ENCODE measurements around the gene PTPN14.

PTPN14 gene

GRCh38 chr1:214354440-214355148, 196.8 kb downstream of the PTPN14 start:
- no peak overlapping the region for H2AFZ ChIP-seq (ENCODE audit: low read length)
- H4K20me1 ChIP-seq (ENCODE audit: insufficient read depth, low read length), result no peaks in the 10 kb centered on the region
- H3K9me3 ChIP-seq (replicated peaks; ENCODE audit: insufficient read depth, low read length), result no peaks in the 10 kb centered on the region
- no peaks in the 10 kb centered on the region for H3K9me2 ChIP-seq (replicated peaks; ENCODE audit: insufficient read depth, low read length)
- no peaks in the 10 kb centered on the region for H3K36me3 ChIP-seq (replicated peaks; ENCODE audit: insufficient read depth, low read length)
- H3K4me1 ChIP-seq (ENCODE audit: low read length), result no peaks in the 10 kb centered on the region
- no peak overlapping the region for H3K9ac ChIP-seq (ENCODE audit: low read length)
- TF ChIP-seq EZH2phosphoT487 (IDR thresholded peaks at IDR 0.05; ENCODE audit: low read length) (no peak), EZH2 (optimal IDR thresholded peaks at IDR 0.05; ENCODE audit: low read depth, low read length) (no peak), CTCF (IDR thresholded peaks at IDR 0.05; ENCODE audit: low read length) (no peak)
- no peaks in the 10 kb centered on the region for H3K79me2 ChIP-seq (ENCODE audit: low read length)
- no peak for DNase-seq
- no peak overlapping the region for H3K27ac ChIP-seq (ENCODE audit: low read length)
- H3F3A ChIP-seq (ENCODE audit: insufficient read depth, low read length), result no peaks in the 10 kb centered on the region
- no peak overlapping the region for H3K4me3 ChIP-seq (ENCODE audit: low read length)
- H3K27me3 ChIP-seq (replicated peaks; ENCODE audit: insufficient read depth, low read length), result no peaks in the 10 kb centered on the region
- H3K4me2 ChIP-seq (ENCODE audit: low read depth, low read length), result no peak overlapping the region

GRCh38 chr1:214352838-214353237, 198.6 kb downstream of the PTPN14 start:
- Histone ChIP-seq H3F3A (ENCODE audit: insufficient read depth, low read length) (no peaks in the 10 kb centered on the region), H3K9ac (ENCODE audit: low read length) (no peak overlapping the region), H3K79me2 (ENCODE audit: low read length) (no peaks in the 10 kb centered on the region), H3K4me1 (ENCODE audit: low read length) (no peaks in the 10 kb centered on the region), H3K9me2 (replicated peaks; ENCODE audit: insufficient read depth, low read length) (no peaks in the 10 kb centered on the region), H3K4me3 (ENCODE audit: low read length) (no peak overlapping the region), H3K27ac (ENCODE audit: low read length) (no peak overlapping the region), H3K27me3 (replicated peaks; ENCODE audit: insufficient read depth, low read length) (no peaks in the 10 kb centered on the region), H3K36me3 (replicated peaks; ENCODE audit: insufficient read depth, low read length) (no peaks in the 10 kb centered on the region), H4K20me1 (ENCODE audit: insufficient read depth, low read length) (no peaks in the 10 kb centered on the region), H2AFZ (ENCODE audit: low read length) (no peak overlapping the region), H3K9me3 (replicated peaks; ENCODE audit: insufficient read depth, low read length) (no peaks in the 10 kb centered on the region), H3K4me2 (ENCODE audit: low read depth, low read length) (no peak overlapping the region)
- DNase-seq, result no peak
- no peak for TF ChIP-seq EZH2phosphoT487 (IDR thresholded peaks at IDR 0.05; ENCODE audit: low read length)

- Histone ChIP-seq H4K20me1 (ENCODE audit: insufficient read depth, low read length) (no peaks in the 10 kb centered on the region), H3K9me2 (replicated peaks; ENCODE audit: insufficient read depth, low read length) (no peaks in the 10 kb centered on the region), H3K36me3 (replicated peaks; ENCODE audit: insufficient read depth, low read length) (no peaks in the 10 kb centered on the region), H3K9me3 (replicated peaks; ENCODE audit: insufficient read depth, low read length) (no peaks in the 10 kb centered on the region), H3K79me2 (ENCODE audit: low read length) (no peaks in the 10 kb centered on the region), H2AFZ (ENCODE audit: low read length) (no peak overlapping the region), H3K4me2 (ENCODE audit: low read depth, low read length) (no peak overlapping the region), H3K9ac (ENCODE audit: low read length) (no peak overlapping the region), H3K4me1 (ENCODE audit: low read length) (no peaks in the 10 kb centered on the region), H3K27me3 (replicated peaks; ENCODE audit: insufficient read depth, low read length) (no peaks in the 10 kb centered on the region), H3K27ac (ENCODE audit: low read length) (no peak overlapping the region), H3F3A (ENCODE audit: insufficient read depth, low read length) (no peaks in the 10 kb centered on the region), H3K4me3 (ENCODE audit: low read length) (no peak overlapping the region)
- no peak for DNase-seq
- no peak for TF ChIP-seq CTCF (IDR thresholded peaks at IDR 0.05; ENCODE audit: low read length)
- no peak for TF ChIP-seq EZH2 (optimal IDR thresholded peaks at IDR 0.05; ENCODE audit: low read depth, low read length)
- TF ChIP-seq EZH2phosphoT487 (IDR thresholded peaks at IDR 0.05; ENCODE audit: low read length), result no peak
These were observed 199.7 kb downstream of the PTPN14 start for GRCh38 chr1:214351551-214352277.

GRCh38 chr1:214349781-214350180, 201.6 kb downstream of the PTPN14 start:
- Histone ChIP-seq H3K79me2 (ENCODE audit: low read length) (no peaks in the 10 kb centered on the region), H3F3A (ENCODE audit: insufficient read depth, low read length) (no peaks in the 10 kb centered on the region), H3K9me2 (replicated peaks; ENCODE audit: insufficient read depth, low read length) (no peaks in the 10 kb centered on the region), H3K4me2 (ENCODE audit: low read depth, low read length) (no peak overlapping the region), H4K20me1 (ENCODE audit: insufficient read depth, low read length) (no peaks in the 10 kb centered on the region), H3K27me3 (replicated peaks; ENCODE audit: insufficient read depth, low read length) (no peaks in the 10 kb centered on the region), H2AFZ (ENCODE audit: low read length) (no peak overlapping the region), H3K9ac (ENCODE audit: low read length) (no peak overlapping the region), H3K9me3 (replicated peaks; ENCODE audit: insufficient read depth, low read length) (no peaks in the 10 kb centered on the region), H3K4me3 (ENCODE audit: low read length) (no peak overlapping the region), H3K27ac (ENCODE audit: low read length) (no peak overlapping the region), H3K36me3 (replicated peaks; ENCODE audit: insufficient read depth, low read length) (no peaks in the 10 kb centered on the region), H3K4me1 (ENCODE audit: low read length) (no peaks in the 10 kb centered on the region)
- DNase-seq, result no peak
- TF ChIP-seq CTCF (IDR thresholded peaks at IDR 0.05; ENCODE audit: low read length), result no peak
- no peak for TF ChIP-seq EZH2phosphoT487 (IDR thresholded peaks at IDR 0.05; ENCODE audit: low read length)
- TF ChIP-seq EZH2 (optimal IDR thresholded peaks at IDR 0.05; ENCODE audit: low read depth, low read length), result no peak
